Measurements from ENCODE around the gene OTUD5. TPM values are rescaled to one million over a fixed set of nuclear protein-coding genes. Genes with fewer than 3 reads are reported as not detected.

The OTUD5 gene
- polyA plus RNA-seq, 3 donors, result 8.4 to 75.0 (median 12.4) TPM

GRCh38 chrX:48934581-48935300 is 22.7 kb downstream of the OTUD5 start:
- intact Hi-C loops (cut with micrococcal nuclease), result no loop called here
- Mint-ChIP-seq H3K27me3 (ENCODE audit: low read depth in 3 of 3) (peaks cover 0 to 3% (median 1%) of the 10 kb centered on the region in 3 donors), H3K4me1 (peaks cover 41% of the 10 kb centered on the region), H3K9me3 (peaks cover 0 to 5% (median 0%) of the 10 kb centered on the region in 7 donors), H3K36me3 (peaks cover 32 to 58% of the 10 kb centered on the region in 2 donors), H3K4me3 (no peak overlapping the region), H3K27ac (peak overlapping the region; percentile 35 to 84 (median 65))
- peaks cover 9% of the 10 kb centered on the region for H4K20me1 ChIP-seq (ENCODE audit: insufficient read depth, low read length)
- DNase-seq, result peak in 1 of 3 donors; percentile 48
- TF ChIP-seq, protein P1, sequence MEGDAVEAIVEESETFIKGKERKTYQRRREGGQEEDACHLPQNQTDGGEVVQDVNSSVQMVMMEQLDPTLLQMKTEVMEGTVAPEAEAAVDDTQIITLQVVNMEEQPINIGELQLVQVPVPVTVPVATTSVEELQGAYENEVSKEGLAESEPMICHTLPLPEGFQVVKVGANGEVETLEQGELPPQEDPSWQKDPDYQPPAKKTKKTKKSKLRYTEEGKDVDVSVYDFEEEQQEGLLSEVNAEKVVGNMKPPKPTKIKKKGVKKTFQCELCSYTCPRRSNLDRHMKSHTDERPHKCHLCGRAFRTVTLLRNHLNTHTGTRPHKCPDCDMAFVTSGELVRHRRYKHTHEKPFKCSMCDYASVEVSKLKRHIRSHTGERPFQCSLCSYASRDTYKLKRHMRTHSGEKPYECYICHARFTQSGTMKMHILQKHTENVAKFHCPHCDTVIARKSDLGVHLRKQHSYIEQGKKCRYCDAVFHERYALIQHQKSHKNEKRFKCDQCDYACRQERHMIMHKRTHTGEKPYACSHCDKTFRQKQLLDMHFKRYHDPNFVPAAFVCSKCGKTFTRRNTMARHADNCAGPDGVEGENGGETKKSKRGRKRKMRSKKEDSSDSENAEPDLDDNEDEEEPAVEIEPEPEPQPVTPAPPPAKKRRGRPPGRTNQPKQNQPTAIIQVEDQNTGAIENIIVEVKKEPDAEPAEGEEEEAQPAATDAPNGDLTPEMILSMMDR (IDR thresholded peaks at IDR 0.05), result no peak
- no CpG with 5 or more reads among the region's 7 CpGs for WGBS (ENCODE audit: insufficient coverage)
- H3K36me3 ChIP-seq (replicated peaks in 1 of 2; ENCODE audit: control insufficient read depth in 1 of 2, insufficient read depth in 2 of 2, low read length in 2 of 2), result peaks cover 25 to 39% of the 10 kb centered on the region in 2 donors
- no peaks in the 10 kb centered on the region for H3K27me3 ChIP-seq (ENCODE audit: control insufficient read depth in 2 of 2, insufficient read depth in 2 of 2, low read length in 2 of 2)
- H2AFZ ChIP-seq (ENCODE audit: insufficient read depth, low read depth, low read length, poor library complexity, severe bottlenecking), result no peak overlapping the region
- no peak overlapping the region for H3K9ac ChIP-seq (ENCODE audit: insufficient read depth, low read length, poor library complexity, severe bottlenecking)
- H3K79me2 ChIP-seq (ENCODE audit: insufficient read depth, low read length), result peaks cover 23% of the 10 kb centered on the region
- H3K4me3 ChIP-seq (replicated peaks in 1 of 3; ENCODE audit: low read depth in 2 of 3, low read length in 3 of 3), result no peak overlapping the region
- H3K4me1 ChIP-seq (ENCODE audit: control insufficient read depth in 1 of 2, insufficient read depth in 2 of 2, low read length in 2 of 2), result peaks cover 34 to 39% of the 10 kb centered on the region in 2 donors
- H3K27ac ChIP-seq (ENCODE audit: low read depth in 1 of 2, low read length in 2 of 2), result peak overlapping the region in 1 of 2 donors; percentile 42
- H3K9me3 ChIP-seq (replicated peaks in 1 of 2; ENCODE audit: control insufficient read depth in 1 of 2, insufficient read depth in 1 of 2, low read length in 2 of 2), result no peaks in the 10 kb centered on the region
- H3K4me2 ChIP-seq (replicated peaks; ENCODE audit: extremely low read depth, low read length, poor library complexity, severe bottlenecking), result no peak overlapping the region

DNA sequence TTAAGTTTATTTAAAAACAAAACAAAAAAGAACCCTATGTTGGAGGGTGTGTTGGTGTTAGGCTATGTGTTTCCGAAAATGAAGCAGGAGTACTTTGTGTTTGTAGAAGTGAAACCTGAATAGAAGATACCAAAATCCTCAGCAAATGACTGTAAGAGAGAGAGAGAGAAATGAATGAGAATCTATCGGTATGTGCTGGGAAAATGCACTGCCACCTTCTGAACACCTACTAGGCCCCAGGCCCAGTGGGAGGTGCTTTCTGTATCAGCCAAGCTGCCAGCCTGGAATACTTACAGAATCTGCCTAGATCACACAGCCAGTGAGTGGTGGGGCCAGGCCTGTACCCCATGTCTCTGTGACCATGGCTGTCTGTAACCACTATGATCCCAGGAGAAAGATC is 23.6 kb downstream of the OTUD5 start:
- Histone ChIP-seq H2AFZ (ENCODE audit: insufficient read depth, low read depth, low read length, poor library complexity, severe bottlenecking) (no peak overlapping the region), H3K79me2 (ENCODE audit: insufficient read depth, low read length) (peaks cover 16% of the 10 kb centered on the region), H3K27ac (ENCODE audit: low read depth in 1 of 2, low read length in 2 of 2) (no peak overlapping the region), H3K4me2 (replicated peaks; ENCODE audit: extremely low read depth, low read length, poor library complexity, severe bottlenecking) (no peak overlapping the region), H3K36me3 (replicated peaks in 1 of 2; ENCODE audit: control insufficient read depth in 1 of 2, insufficient read depth in 2 of 2, low read length in 2 of 2) (peaks cover 25 to 40% of the 10 kb centered on the region in 2 donors), H3K9me3 (replicated peaks in 1 of 2; ENCODE audit: control insufficient read depth in 1 of 2, insufficient read depth in 1 of 2, low read length in 2 of 2) (no peaks in the 10 kb centered on the region), H3K4me3 (replicated peaks in 1 of 3; ENCODE audit: low read depth in 2 of 3, low read length in 3 of 3) (no peak overlapping the region), H3K27me3 (ENCODE audit: control insufficient read depth in 2 of 2, insufficient read depth in 2 of 2, low read length in 2 of 2) (no peaks in the 10 kb centered on the region), H4K20me1 (ENCODE audit: insufficient read depth, low read length) (peaks cover 9% of the 10 kb centered on the region), H3K4me1 (ENCODE audit: control insufficient read depth in 1 of 2, insufficient read depth in 2 of 2, low read length in 2 of 2) (peaks cover 26 to 35% of the 10 kb centered on the region in 2 donors), H3K9ac (ENCODE audit: insufficient read depth, low read length, poor library complexity, severe bottlenecking) (no peak overlapping the region)
- WGBS (ENCODE audit: insufficient coverage), result no CpG with 5 or more reads among the region's 2 CpGs
- Mint-ChIP-seq H3K36me3 (peaks cover 26 to 58% of the 10 kb centered on the region in 2 donors), H3K27me3 (ENCODE audit: low read depth in 3 of 3) (peaks cover 0 to 3% (median 0%) of the 10 kb centered on the region in 3 donors), H3K27ac (peak overlapping the region in 2 of 7 donors; percentile 33 to 53), H3K4me3 (no peak overlapping the region), H3K4me1 (peaks cover 31% of the 10 kb centered on the region), H3K9me3 (peaks cover 0 to 9% (median 0%) of the 10 kb centered on the region in 7 donors)
- intact Hi-C loops (cut with micrococcal nuclease), result no loop called here
- DNase-seq, result no peak
- TF ChIP-seq, protein P1 (IDR thresholded peaks at IDR 0.05), result no peak

Measured in CD14-positive monocyte (primary cell).